ENCODE results near the gene USP2. TPM values are rescaled to one million over a fixed set of nuclear protein-coding genes. Genes with fewer than 3 reads are reported as not detected.

Gene USP2
- total RNA-seq, 2 experiments from 2014 or later: 10.6 to 24.5 TPM

GRCh38 chr11:119421941-119422808, 40.7 kb upstream of the USP2 start:
- no peak overlapping the region for H2AFZ ChIP-seq (ENCODE audit: low read length)
- BruUV-seq (replicated peaks): no TSS peak
- intact Hi-C loops (cut with micrococcal nuclease; ENCODE audit: unreplicated experiment): no loop called here
- no peaks in the 10 kb centered on the region for H3K36me3 ChIP-seq (ENCODE audit: insufficient read depth, low read length)
- CTCF ChIA-PET (ENCODE audit: unreplicated experiment): no interaction called here
- H3K4me1 ChIP-seq (ENCODE audit: insufficient read depth, low read length, poor library complexity, severe bottlenecking): no peaks in the 10 kb centered on the region
- no peaks in the 10 kb centered on the region for H3K79me2 ChIP-seq (ENCODE audit: insufficient read depth, low read depth, low read length)
- H3K9me3 ChIP-seq (ENCODE audit: low read length): no peaks in the 10 kb centered on the region
- POLR2A ChIA-PET: no interaction called here
- H3K9me2 ChIP-seq (ENCODE audit: insufficient read depth, low read length): no peaks in the 10 kb centered on the region
- no peak overlapping the region for H3K4me3 ChIP-seq (ENCODE audit: low read depth, low read length, poor library complexity, severe bottlenecking)
- no peak overlapping the region for H3K27ac ChIP-seq (ENCODE audit: low read depth, low read length, poor library complexity, severe bottlenecking)
- H4K20me1 ChIP-seq (ENCODE audit: insufficient read depth, low read length): no peaks in the 10 kb centered on the region
- no peak overlapping the region for H3K4me2 ChIP-seq (ENCODE audit: low read length)
- TF ChIP-seq CTCF (conservative IDR thresholded peaks at IDR 0.05; ENCODE audit: low read length) (no peak), EZH2phosphoT487 (IDR thresholded peaks at IDR 0.05; ENCODE audit: borderline replicate concordance, low read depth, low read length) (no peak)
- no peak for DNase-seq (ENCODE audit: low spot score)

- no TSS peak for BruUV-seq (replicated peaks)
- no peak overlapping the region for H2AFZ ChIP-seq (ENCODE audit: low read length)
- intact Hi-C loops (cut with micrococcal nuclease; ENCODE audit: unreplicated experiment): no loop called here
- no peaks in the 10 kb centered on the region for H4K20me1 ChIP-seq (ENCODE audit: insufficient read depth, low read length)
- no peak overlapping the region for H3K4me2 ChIP-seq (ENCODE audit: low read length)
- H3K79me2 ChIP-seq (ENCODE audit: insufficient read depth, low read depth, low read length): no peaks in the 10 kb centered on the region
- no peak for DNase-seq (ENCODE audit: low spot score)
- H3K27ac ChIP-seq (ENCODE audit: low read depth, low read length, poor library complexity, severe bottlenecking): no peak overlapping the region
- ChIA-PET POLR2A (no interaction called here), CTCF (ENCODE audit: unreplicated experiment) (no interaction called here)
- no peaks in the 10 kb centered on the region for H3K9me2 ChIP-seq (ENCODE audit: insufficient read depth, low read length)
- H3K4me1 ChIP-seq (ENCODE audit: insufficient read depth, low read length, poor library complexity, severe bottlenecking): no peaks in the 10 kb centered on the region
- no peaks in the 10 kb centered on the region for H3K9me3 ChIP-seq (ENCODE audit: low read length)
- no peak overlapping the region for H3K4me3 ChIP-seq (ENCODE audit: low read depth, low read length, poor library complexity, severe bottlenecking)
- no peaks in the 10 kb centered on the region for H3K36me3 ChIP-seq (ENCODE audit: insufficient read depth, low read length)
- no peak for TF ChIP-seq CTCF (conservative IDR thresholded peaks at IDR 0.05; ENCODE audit: low read length)
- TF ChIP-seq EZH2phosphoT487 (IDR thresholded peaks at IDR 0.05; ENCODE audit: borderline replicate concordance, low read depth, low read length): no peak
Observed at GRCh38 chr11:119421351-119421750, 39.9 kb upstream of the USP2 start.

GRCh38 chr11:119420631-119421030, 39.1 kb upstream of the USP2 start:
- H4K20me1 ChIP-seq (ENCODE audit: insufficient read depth, low read length): no peaks in the 10 kb centered on the region
- no peak overlapping the region for H3K4me3 ChIP-seq (ENCODE audit: low read depth, low read length, poor library complexity, severe bottlenecking)
- no peak overlapping the region for H3K27ac ChIP-seq (ENCODE audit: low read depth, low read length, poor library complexity, severe bottlenecking)
- DNase-seq (ENCODE audit: low spot score): no peak
- intact Hi-C loops (cut with micrococcal nuclease; ENCODE audit: unreplicated experiment): no loop called here
- no peak overlapping the region for H3K4me2 ChIP-seq (ENCODE audit: low read length)
- ChIA-PET POLR2A (no interaction called here), CTCF (ENCODE audit: unreplicated experiment) (no interaction called here)
- no peaks in the 10 kb centered on the region for H3K4me1 ChIP-seq (ENCODE audit: insufficient read depth, low read length, poor library complexity, severe bottlenecking)
- H3K9me2 ChIP-seq (ENCODE audit: insufficient read depth, low read length): no peaks in the 10 kb centered on the region
- no peaks in the 10 kb centered on the region for H3K9me3 ChIP-seq (ENCODE audit: low read length)
- H3K79me2 ChIP-seq (ENCODE audit: insufficient read depth, low read depth, low read length): no peaks in the 10 kb centered on the region
- no TSS peak for BruUV-seq (replicated peaks)
- no peaks in the 10 kb centered on the region for H3K36me3 ChIP-seq (ENCODE audit: insufficient read depth, low read length)
- H2AFZ ChIP-seq (ENCODE audit: low read length): no peak overlapping the region
- no peak for TF ChIP-seq EZH2phosphoT487 (IDR thresholded peaks at IDR 0.05; ENCODE audit: borderline replicate concordance, low read depth, low read length)
- no peak for TF ChIP-seq CTCF (conservative IDR thresholded peaks at IDR 0.05; ENCODE audit: low read length)

Data from OCI-LY7 (cell line).